GM12892 (cell line): Measurements from ENCODE around the gene RBM12.

ENCODE experiments used
- POLR2A ChIP-seq: IDR thresholded peaks from 2 replicates; pipeline ENCODE4 v1.6.1; 2011; ENCODE audit warnings: low read depth, low read length, control low read depth
- POLR2AphosphoS5 ChIP-seq: IDR thresholded peaks from 2 replicates; pipeline ENCODE4 v1.6.1; 2011; ENCODE audit warnings: low read depth, low read length, control low read depth
- TAF1 ChIP-seq: IDR thresholded peaks from 2 replicates; pipeline ENCODE4 v1.6.1; 2011; ENCODE audit warnings: low read depth, mild to moderate bottlenecking, control low read depth, low read length, borderline replicate concordance

GRCh38 chr20:35661053-35661452 is 3.6 kb downstream of the RBM12 start:
- no peak for TF ChIP-seq POLR2A
- TF ChIP-seq POLR2AphosphoS5, result no peak
- TF ChIP-seq TAF1, result no peak
